GM12801 (cell line): Measurements from ENCODE around the gene RFX3.

Experiments used
- CTCF ChIP-seq: IDR thresholded peaks from one replicate; pipeline ENCODE4 v1.5.1; 2011; ENCODE audit warnings: control low read depth; ENCODE audit not compliant: insufficient read length; ENCODE audit errors: extremely low read depth

The RFX3 gene

GRCh38 chr9:3525096-3525835 is 535 bp downstream of the RFX3 start:
- TF ChIP-seq CTCF: no peak

GRCh38 chr9:3521966-3522365 is 3.8 kb downstream of the RFX3 start:
- TF ChIP-seq CTCF: no peak

- TF ChIP-seq CTCF: no peak
Measured at GRCh38 chr9:3520564-3520963, 5.2 kb downstream of the RFX3 start.

GRCh38 chr9:3517377-3518048 is 8.3 kb downstream of the RFX3 start:
- TF ChIP-seq CTCF: no peak

- no peak for TF ChIP-seq CTCF
Measured at GRCh38 chr9:3516667-3517330, 9.0 kb downstream of the RFX3 start.

- no peak for TF ChIP-seq CTCF
Measured at GRCh38 chr9:3515405-3515804, 10.4 kb downstream of the RFX3 start.

GRCh38 chr9:3514786-3515185 is 11.0 kb downstream of the RFX3 start:
- no peak for TF ChIP-seq CTCF
